Neuron (in vitro differentiated cells): Measurements from ENCODE around the gene ERBB2.

Source experiments
- H2AFZ ChIP-seq: one replicate; pipeline ENCODE4 v1.6.1; 2013; ENCODE audit warnings: low read depth, mild to moderate bottlenecking, inconsistent platforms, low read length, moderate library complexity
- H3K27me3 ChIP-seq: one replicate; pipeline ENCODE4 v1.6.1; 2013; ENCODE audit warnings: low read length; ENCODE audit not compliant: insufficient read depth
- H3K36me3 ChIP-seq: one replicate; pipeline ENCODE4 v1.6.1; 2013; ENCODE audit warnings: low read length; ENCODE audit not compliant: insufficient read depth
- H3K4me1 ChIP-seq: one replicate; pipeline ENCODE4 v1.6.1; 2013; ENCODE audit warnings: low read length; ENCODE audit not compliant: insufficient read depth
- H3K4me3 ChIP-seq: 2 replicates; pipeline ENCODE4 v1.5.1; 2013; ENCODE audit warnings: mild to moderate bottlenecking, low read length, moderate library complexity
- H3K9me3 ChIP-seq: one replicate; pipeline ENCODE4 v1.6.1; 2013; ENCODE audit warnings: low read length

Gene ERBB2

DNA sequence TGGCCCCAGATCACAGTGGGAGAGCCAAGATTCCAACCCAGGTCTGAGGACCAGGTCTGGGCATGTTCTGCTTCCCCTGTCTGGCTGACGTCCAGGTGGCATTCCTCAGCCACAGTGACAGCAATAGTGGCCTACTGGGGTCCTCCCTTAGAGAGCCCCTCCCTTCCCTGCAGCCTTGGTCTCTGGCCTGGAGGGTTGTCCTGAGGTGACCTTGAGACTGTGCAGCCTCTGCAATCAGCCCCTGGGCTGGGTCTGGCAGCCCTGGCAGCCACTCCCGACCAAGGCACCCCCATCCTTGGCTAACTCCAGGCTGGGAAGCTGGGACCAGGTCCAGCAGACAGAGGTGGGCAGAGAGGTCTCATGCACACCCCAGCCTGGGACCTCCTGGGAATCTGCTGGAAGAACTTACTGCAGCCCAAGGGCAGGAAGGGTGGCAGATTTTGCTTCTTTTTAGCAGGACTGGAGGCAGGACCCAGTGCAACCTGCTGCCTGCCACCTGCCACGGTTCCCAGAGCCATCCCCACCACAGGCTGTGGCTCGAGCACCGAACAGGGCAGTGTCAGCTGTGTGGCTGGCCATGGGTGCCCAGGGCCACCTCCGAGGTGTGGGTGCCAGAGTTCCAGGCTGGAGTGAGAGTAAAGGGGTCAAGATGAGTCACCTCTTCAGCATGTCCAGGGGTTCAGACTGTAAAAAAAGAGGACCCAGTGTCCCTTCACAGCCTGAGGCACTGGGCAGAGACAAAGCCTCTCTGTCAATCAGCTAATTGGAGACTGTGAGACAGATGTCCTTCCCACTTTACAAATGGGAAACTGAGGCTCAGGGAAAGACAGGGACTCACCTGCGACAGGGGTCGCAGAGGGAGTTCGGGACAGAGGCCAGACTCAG lies 50.5 kb downstream of the ERBB2 start:
- Histone ChIP-seq H3K4me3 (no peak overlapping the region), H3K36me3 (no peaks in the 10 kb centered on the region), H3K4me1 (peaks cover 2% of the 10 kb centered on the region)

DNA sequence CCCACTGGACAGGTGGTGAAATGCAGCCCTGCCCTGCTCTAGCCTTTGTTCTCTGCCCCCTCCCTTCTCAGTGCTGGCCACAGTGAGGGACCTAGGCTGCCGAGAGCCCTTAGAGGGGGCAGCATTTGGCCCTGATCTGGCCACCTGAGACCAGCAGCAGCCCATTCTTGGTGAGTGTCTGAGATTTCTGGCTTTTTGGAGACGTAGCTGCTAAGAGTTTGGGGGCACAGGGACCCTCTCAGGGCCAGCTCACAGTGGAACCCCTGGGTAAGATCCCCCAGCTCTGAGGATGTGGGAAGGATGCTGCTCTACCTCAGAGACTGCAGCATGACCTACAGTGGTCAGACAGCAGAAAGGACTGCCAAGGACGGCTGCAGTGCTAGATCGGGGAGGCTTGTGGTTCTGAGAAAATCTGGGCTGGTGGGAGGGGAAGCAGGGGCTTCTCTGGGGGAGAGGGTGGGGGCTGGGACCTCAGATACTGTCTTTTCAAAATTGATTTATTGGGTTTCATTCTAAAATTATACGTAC lies 51.2 kb downstream of the ERBB2 start:
- Histone ChIP-seq H3K27me3 (peaks cover 30% of the 10 kb centered on the region), H3K4me3 (no peak overlapping the region), H3K36me3 (no peaks in the 10 kb centered on the region), H2AFZ (no peak overlapping the region), H3K4me1 (peaks cover 2% of the 10 kb centered on the region), H3K9me3 (no peaks in the 10 kb centered on the region)

More for the DNA sequence above, 50.5 kb downstream of the ERBB2 start:
- Histone ChIP-seq H3K27me3 (peaks cover 26% of the 10 kb centered on the region), H2AFZ (no peak overlapping the region), H3K9me3 (no peaks in the 10 kb centered on the region)

DNA sequence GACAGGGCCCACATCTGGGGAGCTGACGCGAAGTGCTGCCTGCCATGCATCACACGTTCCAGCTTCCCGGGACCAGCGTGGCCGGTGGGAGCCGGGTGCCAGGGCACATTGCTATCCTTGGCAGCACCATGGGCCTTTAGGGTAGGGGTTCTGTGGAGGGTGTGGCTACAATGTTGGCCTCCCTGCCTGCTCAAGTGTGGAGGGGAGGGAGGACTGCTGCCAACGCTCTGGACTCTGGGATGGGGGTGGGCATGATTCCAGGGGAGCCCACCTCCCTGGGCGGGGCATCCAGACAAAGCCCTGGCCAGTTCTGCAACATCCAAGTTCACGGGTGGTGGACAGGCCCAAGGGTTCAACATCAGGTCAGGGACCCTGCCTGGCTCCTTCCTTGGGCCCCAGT lies 51.8 kb downstream of the ERBB2 start:
- H3K4me3 ChIP-seq, result no peak overlapping the region
- no peaks in the 10 kb centered on the region for H3K36me3 ChIP-seq
- no peak overlapping the region for H2AFZ ChIP-seq
- no peaks in the 10 kb centered on the region for H3K9me3 ChIP-seq
- peaks cover 2% of the 10 kb centered on the region for H3K4me1 ChIP-seq
- H3K27me3 ChIP-seq, result peaks cover 36% of the 10 kb centered on the region

DNA sequence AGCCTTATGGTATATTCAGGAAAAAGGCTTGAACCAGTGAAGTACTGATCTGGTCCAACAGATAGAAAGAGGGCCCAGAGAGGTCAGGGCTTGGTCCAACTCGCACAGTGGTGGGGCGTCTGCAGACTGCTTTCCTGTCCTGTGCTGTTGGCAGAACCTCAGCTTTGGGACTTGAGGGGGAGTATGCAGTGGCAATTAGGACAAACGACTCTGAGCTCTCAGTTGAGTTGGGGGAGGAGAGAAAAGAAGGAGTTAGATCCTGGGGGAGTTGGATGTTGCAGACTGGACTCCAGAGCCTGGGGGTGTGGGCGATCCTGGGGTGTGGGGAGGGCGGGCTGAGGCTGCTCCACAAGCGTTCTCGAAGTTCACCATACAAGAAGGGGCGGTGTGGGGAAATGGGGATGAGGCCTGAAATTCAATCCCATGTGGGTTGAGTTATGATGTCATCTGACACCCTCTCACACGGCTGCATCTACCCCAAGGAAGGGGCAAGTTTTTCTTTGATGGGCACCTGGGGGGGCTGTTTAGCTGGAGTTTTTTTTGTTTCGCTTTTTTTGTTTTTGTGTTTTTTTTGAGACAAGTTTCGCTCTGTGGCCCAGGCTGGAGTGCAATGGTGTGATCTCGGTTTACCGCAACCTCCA lies 52.5 kb downstream of the ERBB2 start:
- Histone ChIP-seq H3K36me3 (no peaks in the 10 kb centered on the region), H2AFZ (no peak overlapping the region), H3K9me3 (no peaks in the 10 kb centered on the region), H3K4me1 (peaks cover 2% of the 10 kb centered on the region), H3K4me3 (no peak overlapping the region), H3K27me3 (peaks cover 43% of the 10 kb centered on the region)

DNA sequence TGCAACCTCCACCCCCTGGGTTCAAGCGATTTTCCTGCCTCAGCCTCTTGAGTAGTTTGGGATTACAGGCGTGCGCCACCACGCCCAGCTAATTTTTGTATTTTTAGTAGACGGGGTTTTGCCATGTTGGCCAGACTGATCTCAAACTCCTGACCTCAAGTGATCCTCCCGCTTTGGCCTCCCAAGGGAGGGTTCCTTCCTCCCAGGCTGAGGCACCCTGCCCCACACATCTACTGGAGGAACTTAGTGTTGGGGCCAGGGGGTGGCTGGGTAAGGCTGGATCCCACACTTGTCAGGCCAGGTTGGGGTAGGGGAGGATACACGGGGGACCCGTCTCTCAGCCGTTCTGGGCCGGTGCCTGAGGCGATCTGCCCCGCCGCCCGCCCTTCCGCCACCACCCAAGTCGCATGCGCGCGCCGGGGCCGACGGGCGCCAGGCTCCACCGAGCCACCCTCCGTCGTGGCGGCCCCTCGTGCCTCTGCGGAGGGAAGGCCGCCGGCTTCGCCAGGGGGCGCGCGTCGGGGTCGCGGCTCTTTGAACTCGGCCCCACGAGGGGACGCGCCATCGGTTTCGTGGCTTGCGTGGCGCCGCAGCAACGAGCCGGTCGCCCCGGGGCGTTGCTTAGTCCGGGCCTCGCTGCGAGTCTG lies 53.8 kb downstream of the ERBB2 start:
- Histone ChIP-seq H2AFZ (peak overlapping the region; percentile 99), H3K36me3 (no peaks in the 10 kb centered on the region), H3K4me1 (peaks cover 2% of the 10 kb centered on the region), H3K4me3 (peak overlapping the region; percentile 61), H3K27me3 (peaks cover 56% of the 10 kb centered on the region), H3K9me3 (no peaks in the 10 kb centered on the region)

DNA sequence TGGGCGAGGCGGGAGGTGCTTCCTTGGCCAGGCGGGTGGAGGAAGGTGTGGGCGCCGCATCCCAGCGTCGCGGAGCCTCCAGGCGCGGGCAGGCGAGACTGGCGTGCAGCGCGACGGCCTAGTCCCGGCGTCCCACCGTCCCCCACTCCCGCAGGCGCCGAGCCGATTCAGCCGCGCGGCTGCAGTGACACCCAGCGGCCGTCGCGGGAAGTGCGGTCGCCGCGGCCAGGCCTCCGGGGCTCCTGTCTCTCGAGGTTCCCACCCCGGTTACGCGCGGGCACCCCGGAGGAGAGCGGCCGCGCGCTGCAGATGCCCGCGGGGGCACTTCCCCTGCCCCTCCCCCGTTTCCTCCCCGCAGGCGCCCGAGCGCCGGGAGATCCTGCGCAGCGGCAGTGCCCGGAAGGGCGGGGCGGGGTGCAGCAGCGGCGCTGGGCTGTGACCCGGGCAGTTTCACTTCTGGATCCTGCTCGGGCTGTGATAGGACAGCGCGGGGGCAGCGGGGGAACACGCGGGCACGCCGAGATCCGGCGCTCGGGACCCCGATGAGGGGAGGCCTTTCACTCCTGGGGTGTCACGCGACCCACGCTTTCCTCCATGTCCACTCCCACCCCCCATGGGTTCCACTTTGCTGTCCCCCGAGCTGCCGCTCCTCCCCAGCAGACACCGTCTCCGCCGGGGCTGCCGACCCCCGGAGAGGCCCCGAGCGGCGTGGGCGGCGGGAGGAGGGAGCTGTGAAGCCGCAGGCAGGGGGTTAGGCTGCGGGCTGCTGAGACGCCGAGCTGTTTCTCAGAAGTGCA lies 54.5 kb downstream of the ERBB2 start:
- Histone ChIP-seq H2AFZ (peak overlapping the region; percentile 99), H3K27me3 (peaks cover 57% of the 10 kb centered on the region), H3K4me3 (peak overlapping the region; percentile 61), H3K4me1 (peaks cover 2% of the 10 kb centered on the region), H3K9me3 (no peaks in the 10 kb centered on the region), H3K36me3 (no peaks in the 10 kb centered on the region)

DNA sequence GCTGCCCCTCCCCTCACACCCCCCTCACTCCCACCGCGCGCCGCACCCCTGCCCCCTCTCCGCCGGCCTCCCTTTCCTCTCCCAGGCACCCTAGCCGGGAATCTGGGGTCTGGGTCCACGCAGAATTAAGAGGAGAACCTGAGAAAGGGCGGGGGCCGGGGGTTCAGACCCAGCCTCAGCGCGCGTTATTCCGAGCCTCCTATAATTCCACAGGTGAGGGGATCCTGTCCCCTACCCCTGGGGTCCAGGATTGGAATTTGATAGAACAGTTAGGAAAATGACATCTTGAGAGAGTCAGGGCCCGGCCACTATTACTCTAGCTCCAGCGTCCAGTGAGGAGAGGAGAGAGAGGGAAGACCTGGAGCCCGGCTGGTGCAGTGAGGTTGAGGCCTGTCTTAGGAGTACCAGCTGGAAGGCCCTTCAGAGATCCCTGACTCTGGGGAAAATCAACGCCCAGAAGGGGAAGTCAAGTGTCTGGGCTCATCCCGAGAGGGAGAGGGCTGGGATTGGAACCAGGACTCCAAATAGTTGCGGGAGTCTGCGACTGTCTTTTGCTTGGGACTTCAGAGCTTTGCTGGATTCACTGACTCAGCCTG lies 55.2 kb downstream of the ERBB2 start:
- Histone ChIP-seq H3K27me3 (peaks cover 61% of the 10 kb centered on the region), H3K9me3 (no peaks in the 10 kb centered on the region), H3K4me1 (peaks cover 2% of the 10 kb centered on the region), H3K4me3 (peak overlapping the region; percentile 61), H2AFZ (peak overlapping the region; percentile 99), H3K36me3 (no peaks in the 10 kb centered on the region)

DNA sequence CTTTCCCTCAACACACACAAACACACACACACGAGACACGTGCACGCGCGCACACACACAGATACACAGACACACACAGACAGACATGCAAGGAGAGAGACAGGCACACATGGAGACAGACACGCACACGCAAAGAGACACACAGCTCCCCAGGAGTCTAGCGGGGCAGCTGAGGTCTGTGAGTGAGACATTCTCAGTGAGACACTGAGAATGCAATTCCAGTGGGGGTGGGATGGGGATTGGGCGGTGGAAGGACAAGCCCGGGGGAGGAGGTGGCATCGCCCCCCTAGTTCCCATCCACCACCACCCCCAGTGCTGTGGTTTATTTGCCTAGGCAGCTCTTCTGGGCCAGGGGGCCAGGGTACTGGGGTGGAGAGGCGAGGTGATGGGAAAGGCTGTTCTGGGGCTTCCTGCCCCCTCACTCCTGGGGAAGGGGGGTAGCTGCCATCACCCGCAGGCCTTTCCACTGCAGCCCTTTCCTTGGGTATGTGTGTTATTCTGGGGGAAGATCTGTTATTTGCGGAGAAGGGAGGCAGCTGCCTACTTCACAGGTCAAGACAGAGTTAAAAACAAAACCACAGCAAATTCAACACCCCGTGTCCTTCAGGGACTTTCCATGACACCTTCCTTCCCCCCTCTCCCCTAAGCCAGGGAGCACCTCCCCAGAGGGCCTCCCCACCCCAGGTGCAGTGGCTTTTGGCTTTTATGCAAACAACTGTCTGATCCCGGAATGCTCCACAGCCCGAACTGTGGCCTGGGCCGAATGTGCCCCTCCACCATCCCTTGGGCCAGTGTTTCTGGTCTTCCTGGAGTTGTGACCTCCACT lies 55.9 kb downstream of the ERBB2 start:
- peaks cover 58% of the 10 kb centered on the region for H3K27me3 ChIP-seq
- no peaks in the 10 kb centered on the region for H3K9me3 ChIP-seq
- H3K4me3 ChIP-seq, result no peak overlapping the region

DNA sequence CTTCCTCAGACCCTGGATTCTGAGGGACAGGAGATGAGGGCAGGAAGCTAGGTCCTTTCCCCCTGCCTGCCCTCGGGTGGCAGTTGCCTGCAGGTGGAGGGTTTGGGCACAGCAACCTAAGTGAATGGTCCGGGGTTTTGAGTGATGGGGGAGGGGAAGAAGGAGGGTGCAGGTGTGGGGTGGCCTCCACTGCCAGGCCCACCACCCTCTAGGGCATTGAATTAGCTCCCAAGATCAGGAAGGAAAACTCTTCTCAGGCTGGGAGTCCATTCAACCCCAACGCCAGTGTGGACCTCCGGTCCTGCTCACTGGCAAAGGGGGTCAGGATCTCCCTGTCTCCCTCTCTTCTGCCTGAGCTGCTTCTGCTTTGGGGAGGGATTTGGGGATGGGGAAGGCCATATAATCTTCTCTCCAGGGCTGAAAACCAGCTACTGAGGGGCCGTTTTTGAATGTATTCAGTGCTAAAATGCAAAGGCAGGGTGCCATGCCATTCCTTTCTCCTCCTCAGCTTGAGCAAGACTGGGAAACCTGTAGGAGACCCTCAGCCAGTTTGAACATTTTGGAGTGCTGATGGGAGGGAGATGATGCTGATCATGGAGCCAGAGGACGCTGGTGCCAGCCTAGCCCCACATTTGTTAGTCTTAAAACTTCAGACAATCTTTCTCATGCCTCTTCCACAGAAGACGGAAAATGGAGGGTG lies 56.7 kb downstream of the ERBB2 start:
- H3K9me3 ChIP-seq, result no peaks in the 10 kb centered on the region

More for the DNA sequence above, 55.9 kb downstream of the ERBB2 start:
- H3K36me3 ChIP-seq, result no peaks in the 10 kb centered on the region
- peaks cover 2% of the 10 kb centered on the region for H3K4me1 ChIP-seq
- H2AFZ ChIP-seq, result no peak overlapping the region

DNA sequence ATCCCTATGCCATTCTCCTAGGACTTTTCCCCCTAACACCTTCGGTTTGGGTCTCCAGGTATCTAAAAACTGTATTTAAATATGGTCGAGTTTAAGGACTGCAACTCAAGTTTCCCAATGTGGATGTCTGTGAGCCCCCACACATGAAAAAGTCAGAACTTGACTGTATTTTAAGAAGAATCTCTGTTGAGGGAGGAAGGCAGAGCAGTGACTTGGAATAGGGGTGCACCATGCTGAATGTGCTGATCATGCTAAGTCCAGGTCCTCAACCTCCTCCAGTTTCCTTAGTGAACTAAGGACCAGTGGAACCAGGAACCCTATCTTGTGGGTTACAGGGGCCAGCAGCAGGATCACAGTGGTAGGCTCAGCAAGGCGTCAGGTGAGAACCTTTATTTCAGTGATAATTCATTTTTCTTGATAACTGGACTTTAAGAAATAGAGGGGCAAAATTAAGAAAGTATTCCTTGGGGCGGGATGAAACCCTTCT lies 57.4 kb downstream of the ERBB2 start:
- no peak overlapping the region for H3K4me3 ChIP-seq
- H3K9me3 ChIP-seq, result no peaks in the 10 kb centered on the region
- peaks cover 52% of the 10 kb centered on the region for H3K27me3 ChIP-seq
- H3K4me1 ChIP-seq, result peaks cover 2% of the 10 kb centered on the region
- no peaks in the 10 kb centered on the region for H3K36me3 ChIP-seq
- H2AFZ ChIP-seq, result no peak overlapping the region

More for the DNA sequence above, 56.7 kb downstream of the ERBB2 start:
- Histone ChIP-seq H3K27me3 (peaks cover 57% of the 10 kb centered on the region), H3K4me3 (no peak overlapping the region), H3K36me3 (no peaks in the 10 kb centered on the region), H3K4me1 (peaks cover 2% of the 10 kb centered on the region), H2AFZ (no peak overlapping the region)
